Endothelial cell (in vitro differentiated cells): Measurements from ENCODE around the gene CETP. TPM values are rescaled to one million over a fixed set of nuclear protein-coding genes. Genes with fewer than 3 reads are reported as not detected.

Source experiments
- DNase-seq: peaks from one replicate; pipeline ENCODE4 v3.0.0; 2021; ENCODE audit warnings: low spot score
- H3K27ac Mint-ChIP-seq: one replicate; pipeline ENCODE4 v1.8.0; 2021; ENCODE audit warnings: mixed read lengths, inconsistent platforms; ENCODE audit not compliant: unreplicated experiment
- H3K27me3 Mint-ChIP-seq: one replicate; pipeline ENCODE4 v1.8.0; 2021; ENCODE audit warnings: mild to moderate bottlenecking, moderate library complexity, mixed read lengths, inconsistent platforms; ENCODE audit not compliant: unreplicated experiment
- H3K36me3 Mint-ChIP-seq: one replicate; pipeline ENCODE4 v1.8.0; 2021; ENCODE audit warnings: mild to moderate bottlenecking, low read depth, mixed read lengths, inconsistent platforms; ENCODE audit not compliant: unreplicated experiment
- H3K4me1 Mint-ChIP-seq: one replicate; pipeline ENCODE4 v1.8.0; 2021; ENCODE audit warnings: mild to moderate bottlenecking, mixed read lengths, inconsistent platforms; ENCODE audit not compliant: unreplicated experiment
- H3K4me3 Mint-ChIP-seq: one replicate; pipeline ENCODE4 v1.8.0; 2021; ENCODE audit warnings: mild to moderate bottlenecking, mixed read lengths, inconsistent platforms; ENCODE audit not compliant: unreplicated experiment
- H3K9me3 Mint-ChIP-seq: one replicate; pipeline ENCODE4 v1.8.0; 2021; ENCODE audit warnings: mixed read lengths, inconsistent platforms; ENCODE audit not compliant: unreplicated experiment
- CTCF ChIP-seq: fragments of 200-600 bp; sonication (generic); IDR thresholded peaks from one replicate; pipeline ENCODE4 v1.5.0; 2021; ENCODE audit warnings: antibody characterized with exemption; ENCODE audit not compliant: unreplicated experiment
- total RNA-seq: library from RNA; stranded (reverse); fragmentation: NEBNext Ultra II Directional; extraction: Animal tissue kit (Norgen Biotek cat#: 25700); gene quantifications from one replicate; pipeline ENCODE4 v1.2.1, GENCODE V29; 2021; ENCODE audit not compliant: unreplicated experiment

The CETP gene
- total RNA-seq, 1 donor from 2014 or later = 7.8 TPM

- H3K4me3 Mint-ChIP-seq = no peak overlapping the region
- no peaks in the 10 kb centered on the region for H3K9me3 Mint-ChIP-seq
- H3K27me3 Mint-ChIP-seq = no peaks in the 10 kb centered on the region
- DNase-seq = no peak
- H3K36me3 Mint-ChIP-seq = peaks cover 4% of the 10 kb centered on the region
- H3K4me1 Mint-ChIP-seq = peaks cover 35% of the 10 kb centered on the region
- H3K27ac Mint-ChIP-seq = no peak overlapping the region
- no peak for TF ChIP-seq CTCF
Measured at GRCh38 chr16:57019746-57020145, 58.0 kb downstream of the CETP start.

- H3K27me3 Mint-ChIP-seq = no peaks in the 10 kb centered on the region
- H3K4me1 Mint-ChIP-seq = peaks cover 34% of the 10 kb centered on the region
- TF ChIP-seq CTCF = no peak
- no peaks in the 10 kb centered on the region for H3K9me3 Mint-ChIP-seq
- H3K4me3 Mint-ChIP-seq = no peak overlapping the region
- peak overlapping the region; percentile 30 for H3K27ac Mint-ChIP-seq
- peaks cover 4% of the 10 kb centered on the region for H3K36me3 Mint-ChIP-seq
- no peak for DNase-seq
Measured at GRCh38 chr16:57020651-57021050, 58.9 kb downstream of the CETP start.

- no peak overlapping the region for H3K27ac Mint-ChIP-seq
- no peak overlapping the region for H3K4me3 Mint-ChIP-seq
Measured at GRCh38 chr16:57021757-57022156, 60.0 kb downstream of the CETP start.

GRCh38 chr16:57022445-57022844 is 60.7 kb downstream of the CETP start:
- Mint-ChIP-seq H3K9me3 (no peaks in the 10 kb centered on the region), H3K36me3 (no peaks in the 10 kb centered on the region), H3K4me3 (no peak overlapping the region), H3K27ac (peak overlapping the region; percentile 38), H3K27me3 (peaks cover 3% of the 10 kb centered on the region), H3K4me1 (peaks cover 24% of the 10 kb centered on the region)
- no peak for TF ChIP-seq CTCF
- no peak for DNase-seq

More at GRCh38 chr16:57021757-57022156, 60.0 kb downstream of the CETP start:
- H3K9me3 Mint-ChIP-seq = no peaks in the 10 kb centered on the region
- peaks cover 4% of the 10 kb centered on the region for H3K36me3 Mint-ChIP-seq
- peaks cover 2% of the 10 kb centered on the region for H3K27me3 Mint-ChIP-seq
- peaks cover 28% of the 10 kb centered on the region for H3K4me1 Mint-ChIP-seq
- TF ChIP-seq CTCF = no peak
- DNase-seq = no peak

GRCh38 chr16:57023541-57024249 is 61.9 kb downstream of the CETP start:
- Mint-ChIP-seq H3K4me1 (peaks cover 24% of the 10 kb centered on the region), H3K9me3 (no peaks in the 10 kb centered on the region), H3K27me3 (peaks cover 3% of the 10 kb centered on the region), H3K27ac (no peak overlapping the region), H3K4me3 (no peak overlapping the region), H3K36me3 (no peaks in the 10 kb centered on the region)
- TF ChIP-seq CTCF = no peak
- DNase-seq = no peak
